Neural cell (in vitro differentiated cells): ENCODE data around the gene PALD1.

ENCODE experiments used
- CTCF ChIP-seq: fragments of 450-650 bp; IDR thresholded peaks from 2 replicates; pipeline ENCODE4 v1.5.1; 2014; ENCODE audit warnings: antibody characterized with exemption, mild to moderate bottlenecking, moderate library complexity; ENCODE audit not compliant: poor library complexity, severe bottlenecking
- POLR2AphosphoS5 ChIP-seq: IDR thresholded peaks from 2 replicates; pipeline ENCODE4 v1.6.1; 2012
- RAD21 ChIP-seq: fragments of 450-650 bp; conservative IDR thresholded peaks from 2 replicates; pipeline ENCODE4 v1.6.1; 2014; ENCODE audit warnings: antibody characterized with exemption, mild to moderate bottlenecking, moderate library complexity
- SMC3 ChIP-seq: fragments of 450-650 bp; conservative IDR thresholded peaks from 2 replicates; pipeline ENCODE4 v1.6.1; 2014; ENCODE audit warnings: antibody characterized with exemption, mild to moderate bottlenecking, moderate library complexity; ENCODE audit not compliant: poor library complexity
- TAF1 ChIP-seq: IDR thresholded peaks from 2 replicates; pipeline ENCODE4 v1.6.1; 2012; ENCODE audit warnings: low read depth

GRCh38 chr10:70558295-70558694, 79.7 kb downstream of the PALD1 start:
- no peak for TF ChIP-seq CTCF
- no peak for TF ChIP-seq RAD21
- no peak for TF ChIP-seq TAF1
- TF ChIP-seq POLR2AphosphoS5: no peak
- no peak for TF ChIP-seq SMC3
